Suppressor macrophage treated with lipopolysaccharide for 1 hour (primary cell): Measurements from ENCODE around the gene GLYATL2.

ENCODE experiments used
- DNase-seq, 3 donors: peaks; one replicate each; pipeline ENCODE4 v3.0.0-alpha.2; 2020 to 2022

The GLYATL2 gene, protein sequence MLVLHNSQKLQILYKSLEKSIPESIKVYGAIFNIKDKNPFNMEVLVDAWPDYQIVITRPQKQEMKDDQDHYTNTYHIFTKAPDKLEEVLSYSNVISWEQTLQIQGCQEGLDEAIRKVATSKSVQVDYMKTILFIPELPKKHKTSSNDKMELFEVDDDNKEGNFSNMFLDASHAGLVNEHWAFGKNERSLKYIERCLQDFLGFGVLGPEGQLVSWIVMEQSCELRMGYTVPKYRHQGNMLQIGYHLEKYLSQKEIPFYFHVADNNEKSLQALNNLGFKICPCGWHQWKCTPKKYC

DNA sequence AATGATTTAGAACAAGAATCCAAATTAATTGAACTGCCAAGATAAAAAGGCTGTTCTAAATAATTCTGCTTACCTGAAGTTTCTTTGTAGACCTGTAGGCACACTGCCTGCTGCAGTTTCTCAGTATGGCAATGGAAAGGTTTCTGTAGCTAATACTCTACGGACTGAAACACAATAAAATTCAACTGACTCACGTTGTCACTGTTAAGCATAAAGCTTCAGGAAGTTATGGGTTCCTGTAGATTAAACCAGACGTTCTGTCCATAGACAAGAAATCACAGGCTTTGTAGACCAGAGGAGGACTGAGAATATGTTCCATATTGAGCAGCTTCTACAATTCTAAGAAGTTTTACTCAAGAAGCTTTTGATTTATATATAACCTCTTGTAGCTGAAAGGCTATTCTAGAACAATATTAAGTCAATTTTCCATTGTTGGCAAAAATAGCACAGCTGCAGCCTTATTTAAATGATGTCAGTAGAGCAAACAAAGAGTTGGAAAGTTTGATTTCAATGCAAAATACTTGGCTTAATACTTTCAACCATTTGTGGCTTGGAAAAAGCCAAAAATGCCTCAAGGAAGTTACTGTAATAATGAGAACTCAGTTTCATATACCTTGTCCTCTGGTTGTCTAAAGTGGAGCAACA is at the start of gene GLYATL2:
TSS of gene GLYATL2 (minus strand) at position 344 of the 645 bp plus-strand sequence. CDS start 5,092 bp downstream, outside the sequence.
- no peak for DNase-seq

DNA sequence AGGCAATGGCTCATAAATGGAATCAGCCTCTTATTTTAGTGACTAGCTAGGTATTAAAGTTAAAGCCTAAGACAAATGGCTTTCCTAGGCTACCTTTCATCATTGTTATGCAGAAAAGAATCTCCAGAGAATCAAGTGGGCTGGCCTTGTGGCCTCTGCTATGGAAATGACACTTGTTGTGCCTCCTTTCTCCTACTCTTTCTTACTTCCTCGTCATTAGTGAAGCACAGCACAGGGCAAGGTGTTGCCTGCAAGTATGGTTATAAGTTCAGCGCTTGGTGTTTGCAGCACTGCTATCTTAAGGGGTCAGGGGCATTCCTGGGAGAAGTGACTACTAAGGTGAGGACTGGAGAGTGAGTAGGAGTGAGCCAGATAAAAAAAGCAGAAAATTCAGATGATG is 49.4 kb upstream of the GLYATL2 start:
- no peak for DNase-seq

DNA sequence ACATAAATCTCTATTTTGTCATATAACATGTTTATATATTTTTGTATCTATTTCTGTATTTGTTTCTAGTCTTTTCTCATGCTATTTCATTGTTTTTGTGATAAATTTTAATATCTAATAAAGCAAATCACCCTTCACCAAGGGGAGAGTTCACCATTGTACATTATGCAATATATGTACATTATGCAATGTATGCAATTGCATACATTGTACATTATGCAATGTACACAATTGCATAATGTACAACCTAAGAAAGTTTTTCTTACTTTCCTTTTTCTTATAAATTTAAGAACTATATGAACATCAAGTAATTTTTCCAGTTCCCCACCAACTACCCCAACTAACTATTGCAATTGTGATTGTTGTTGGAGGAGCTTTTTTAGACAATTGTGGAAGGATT is 44.1 kb upstream of the GLYATL2 start:
- peak in 1 of 3 donors; percentile 45 for DNase-seq

DNA sequence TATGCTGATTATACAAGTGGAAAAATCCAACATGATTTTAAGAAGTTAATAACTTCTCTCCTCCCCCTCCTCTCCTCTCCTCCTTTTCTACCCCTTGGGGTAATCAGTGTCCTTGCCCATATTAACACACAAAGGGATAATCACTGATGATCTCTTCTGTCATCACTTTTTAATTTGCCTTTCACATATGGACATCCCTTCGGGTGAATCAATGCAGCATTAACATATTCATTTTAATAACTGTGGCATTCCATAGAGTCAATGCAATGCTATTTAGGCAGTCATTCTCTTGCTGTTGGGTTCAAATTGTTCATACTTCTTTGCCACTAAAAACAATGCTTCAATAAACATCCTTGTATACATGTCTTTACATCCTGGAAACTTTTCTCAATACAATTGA is 42.9 kb upstream of the GLYATL2 start:
- DNase-seq: no peak

DNA sequence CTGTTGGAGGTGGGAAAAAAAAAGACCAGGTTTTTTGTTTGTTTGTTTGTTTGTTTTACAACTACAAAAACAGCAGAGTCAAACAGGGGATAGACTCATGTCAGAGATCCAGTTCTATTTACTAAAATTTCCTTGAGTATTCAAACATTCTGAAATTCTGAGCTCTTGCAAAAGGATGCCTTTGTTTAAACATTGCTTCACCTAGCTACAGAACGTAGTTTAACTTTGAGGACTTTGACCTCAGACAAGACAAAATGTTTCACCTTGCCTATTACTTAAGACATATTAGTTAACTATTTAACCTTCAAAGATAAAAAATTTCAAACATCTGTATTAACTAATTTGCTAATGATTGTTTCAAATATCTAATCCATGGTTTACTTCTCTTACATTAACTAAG is 36.1 kb upstream of the GLYATL2 start:
- no peak for DNase-seq

DNA sequence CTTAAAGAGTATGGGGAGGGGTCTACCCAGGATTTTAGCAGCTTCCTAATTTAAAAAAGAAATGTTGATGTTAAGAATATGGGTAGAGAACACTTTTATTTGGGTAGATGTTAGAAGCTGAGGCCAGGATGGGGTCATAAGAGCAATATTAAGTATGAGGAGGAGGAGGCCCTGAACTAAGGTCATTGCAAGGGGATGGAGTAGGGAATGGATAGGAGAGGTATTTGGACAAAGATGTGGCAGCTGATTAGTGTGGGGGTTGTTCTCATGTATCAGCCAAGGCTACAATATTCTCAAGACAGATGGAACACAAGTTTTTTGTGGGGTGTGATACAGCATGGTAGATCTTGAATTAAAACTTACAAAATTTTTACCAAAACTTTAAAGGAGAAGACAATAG is 35.7 kb upstream of the GLYATL2 start:
- DNase-seq: no peak

DNA sequence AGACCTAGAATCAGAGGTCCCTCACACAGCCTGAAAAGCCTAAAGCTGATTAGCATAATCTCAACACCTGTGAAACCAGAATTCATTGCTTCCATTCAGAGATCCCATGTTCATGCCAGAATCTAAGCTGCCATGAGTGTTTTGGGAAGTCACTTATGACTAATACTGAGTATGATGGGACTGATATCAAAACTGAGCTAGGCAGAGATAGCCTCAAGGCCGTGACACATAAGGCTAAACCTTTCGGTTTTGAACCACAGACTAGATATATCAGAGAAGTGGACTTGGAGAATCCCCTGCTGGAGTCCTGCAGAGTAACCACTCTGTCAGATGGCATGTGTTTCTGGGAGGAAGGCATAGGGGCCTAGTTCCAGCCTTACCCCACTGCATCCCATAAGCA is 23.1 kb upstream of the GLYATL2 start:
- no peak for DNase-seq

DNA sequence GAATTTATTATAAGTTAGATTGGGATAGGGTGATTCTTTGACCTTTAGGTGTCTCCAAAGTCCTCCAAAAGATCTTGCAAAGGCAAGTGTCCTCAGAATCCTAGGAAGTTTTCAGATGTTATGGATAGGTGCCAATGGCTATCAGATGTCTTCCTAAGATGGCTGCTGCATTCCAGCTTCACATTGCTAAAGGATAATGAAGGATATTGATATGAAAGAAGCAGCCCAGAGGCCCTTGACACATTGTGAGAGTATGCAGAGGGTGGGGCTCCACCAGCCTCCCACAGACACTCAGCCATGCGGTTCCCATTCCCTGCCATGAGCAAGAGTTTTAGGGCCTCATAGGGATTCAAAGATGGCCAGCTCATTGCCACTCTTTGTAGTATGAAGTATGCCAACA is 22.3 kb upstream of the GLYATL2 start:
- no peak for DNase-seq

DNA sequence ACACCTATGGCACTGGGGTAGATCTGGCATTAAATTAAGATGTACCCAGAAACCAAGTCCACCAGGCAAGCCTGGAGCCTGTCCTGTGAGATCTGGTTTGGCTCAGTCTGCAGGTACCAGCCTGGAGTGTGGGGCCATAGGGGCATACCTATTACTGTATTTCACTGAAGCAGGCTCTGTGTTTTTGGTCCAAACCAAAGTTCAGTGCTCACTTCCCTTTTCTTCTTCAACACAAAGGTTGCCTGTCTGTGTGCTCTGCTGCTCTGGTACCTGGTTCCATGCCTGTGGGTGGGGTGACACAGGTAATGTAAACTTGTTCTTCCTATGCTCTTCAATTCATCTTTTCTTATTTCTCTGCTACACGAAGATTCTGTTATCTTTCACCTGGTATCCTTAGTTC is 19.8 kb upstream of the GLYATL2 start:
- no peak for DNase-seq

DNA sequence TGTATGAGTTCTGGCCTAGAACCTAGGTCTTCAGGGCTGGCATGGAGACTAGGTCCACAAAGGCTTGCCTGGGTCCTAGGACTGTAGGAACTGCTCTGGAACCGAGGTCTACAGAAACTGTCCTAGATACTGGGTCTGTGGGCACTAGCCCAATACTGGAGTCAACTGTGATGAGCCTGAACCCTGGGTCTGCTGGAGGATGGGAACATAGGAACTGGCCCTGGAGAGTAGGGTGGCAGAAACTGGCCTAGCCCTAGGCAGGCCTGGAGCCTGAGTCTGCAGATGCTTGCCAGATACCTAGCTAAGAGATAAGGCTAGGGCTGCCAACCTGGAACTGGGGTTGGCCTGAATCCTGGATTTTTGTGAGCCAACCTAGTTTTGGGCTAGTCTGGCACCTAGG is 19.2 kb upstream of the GLYATL2 start:
- no peak for DNase-seq

DNA sequence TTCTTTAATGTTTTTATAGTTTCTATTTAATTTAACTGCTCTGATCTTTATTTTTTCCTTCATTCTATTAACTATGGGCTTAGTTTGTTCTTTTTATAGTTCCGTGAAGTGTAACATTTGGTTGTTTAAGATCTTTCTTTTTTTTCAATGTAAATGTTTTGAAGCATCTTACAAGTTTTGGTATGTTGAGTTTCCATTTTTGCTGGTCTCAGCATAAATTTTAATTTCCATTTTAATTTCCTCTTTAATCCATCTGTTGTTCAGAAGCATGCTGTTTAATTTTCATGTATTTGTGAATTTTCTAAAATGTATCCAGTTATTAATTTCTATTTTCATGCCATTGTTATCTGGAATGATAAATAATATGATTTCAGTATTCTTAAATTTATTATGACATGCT is 17.0 kb upstream of the GLYATL2 start:
- no peak for DNase-seq

DNA sequence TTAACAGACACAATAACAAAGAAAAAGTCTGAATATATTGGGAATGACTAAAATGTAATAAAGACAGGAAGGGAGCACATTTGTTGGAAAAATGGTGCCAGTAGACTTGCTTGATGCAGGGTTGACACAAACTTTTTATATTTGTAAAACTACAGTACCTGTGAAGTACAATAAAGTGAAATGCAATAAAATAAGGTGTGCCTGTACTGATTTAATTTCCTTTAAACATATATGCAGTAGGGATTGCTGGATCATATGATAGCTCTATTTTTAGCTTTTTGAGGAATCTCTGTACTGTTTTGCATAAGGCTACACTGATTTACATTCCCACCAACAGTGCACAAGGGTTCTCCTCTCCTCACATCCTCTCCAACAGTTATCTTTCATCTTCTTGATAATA is 12.3 kb upstream of the GLYATL2 start:
- DNase-seq: no peak

DNA sequence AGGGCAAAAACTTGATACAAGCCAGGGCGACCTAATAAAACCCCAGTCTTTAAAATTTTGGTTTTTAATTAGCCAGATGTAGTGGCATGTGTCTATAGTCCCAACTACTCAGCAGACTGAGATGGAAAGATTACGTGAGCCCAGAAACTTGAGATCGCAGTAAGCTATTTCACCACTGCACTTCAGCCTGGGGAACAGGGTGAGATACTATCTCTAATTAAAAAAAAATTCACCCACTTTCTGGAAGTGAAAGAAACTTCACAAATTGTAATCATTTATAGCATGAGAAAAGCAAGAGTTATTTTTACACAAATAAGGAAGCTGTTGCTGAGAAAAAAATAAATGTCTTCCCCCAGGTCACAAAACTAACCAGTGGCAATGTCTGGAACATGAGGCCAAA is 882 bp upstream of the GLYATL2 start:
- DNase-seq: peak; percentile 10 to 26 (median 14)

DNA sequence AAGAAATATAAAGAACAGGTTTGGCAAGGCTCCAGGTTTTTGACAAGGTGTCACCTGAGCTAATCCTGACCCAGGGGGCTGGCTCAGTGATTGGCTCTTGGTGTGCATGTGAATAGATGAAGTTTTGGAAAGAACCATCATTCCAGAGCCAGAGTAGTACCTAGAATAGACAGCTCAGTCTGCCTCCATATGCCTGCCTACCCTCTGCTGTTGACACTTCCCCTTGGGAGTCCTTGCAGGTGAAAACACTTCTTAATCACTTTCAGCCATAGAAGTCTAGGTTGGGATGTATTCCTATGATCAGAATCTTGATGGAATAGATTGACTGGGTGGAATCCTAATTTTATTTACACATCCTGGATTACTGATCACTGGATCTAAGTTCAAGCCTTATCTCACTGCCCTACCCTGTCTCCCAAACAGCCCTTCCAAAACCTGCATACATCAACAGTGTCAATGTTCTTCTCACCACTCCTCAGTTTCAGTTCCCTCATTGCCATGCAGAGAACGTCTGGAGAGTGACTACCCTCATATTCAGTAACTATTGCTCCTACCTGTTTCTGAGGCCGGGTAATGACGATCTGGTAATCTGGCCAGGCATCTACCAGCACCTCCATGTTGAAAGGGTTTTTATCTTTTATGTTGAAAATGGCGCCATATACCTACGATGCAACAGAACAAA is 6.7 kb downstream of the GLYATL2 start:
- no peak for DNase-seq

DNA sequence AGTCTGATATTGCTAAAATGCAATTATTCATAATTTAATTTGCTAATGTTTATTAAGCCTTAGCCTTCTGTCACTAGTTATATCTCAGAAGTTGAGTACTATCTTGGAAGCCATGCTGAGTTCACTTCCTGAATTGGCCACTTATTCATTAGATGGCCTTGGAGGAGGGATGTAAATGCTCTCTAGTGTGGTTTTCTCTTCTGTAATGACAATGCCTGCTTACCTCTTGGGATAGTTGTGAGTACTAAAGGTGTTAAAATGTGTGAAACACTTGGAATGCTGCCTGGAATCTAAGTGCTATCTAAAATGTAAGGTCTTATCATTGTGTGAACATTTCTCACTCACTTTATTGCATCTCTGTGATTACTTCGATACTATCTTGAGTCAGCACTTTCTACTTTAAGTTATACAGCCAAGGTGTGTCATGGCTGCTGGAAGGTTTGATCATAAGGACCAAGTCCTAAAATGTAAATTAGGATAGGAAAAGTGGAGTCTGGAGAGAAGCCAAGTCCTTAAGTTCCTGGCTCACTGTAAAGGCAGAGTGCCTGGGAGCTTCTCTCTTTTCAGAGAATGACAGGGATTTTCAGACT is 12.4 kb downstream of the GLYATL2 start:
- DNase-seq: no peak

DNA sequence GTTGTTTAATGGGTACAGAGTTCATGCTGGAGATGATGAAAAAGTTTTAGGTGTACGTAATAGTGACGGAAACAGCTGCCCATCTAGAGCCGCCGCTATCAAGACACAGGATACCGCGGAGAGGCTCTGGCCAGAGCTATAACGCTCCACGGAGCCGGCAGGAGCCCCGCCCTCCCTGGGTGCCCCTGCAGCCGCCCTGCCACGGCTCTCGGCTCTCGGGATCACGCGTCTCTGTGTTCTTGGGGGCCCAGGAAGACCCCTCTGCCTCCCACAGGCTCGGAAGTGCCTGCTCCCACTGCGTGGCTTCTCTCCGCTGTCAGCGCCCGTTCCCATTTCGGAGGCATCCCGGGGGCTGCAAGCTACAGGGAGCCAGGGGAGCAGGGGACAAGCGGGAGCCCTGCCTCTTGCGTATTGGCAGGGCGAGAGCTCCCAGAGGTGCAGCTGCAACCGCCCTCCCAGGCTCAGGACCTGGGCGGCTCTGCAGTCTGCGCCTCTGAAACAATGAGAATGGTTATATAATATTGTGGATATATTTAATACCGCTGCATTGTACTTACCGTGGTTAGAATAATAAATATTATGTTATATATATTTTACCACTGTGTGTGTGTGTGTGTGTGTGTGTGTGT is 13.7 kb downstream of the GLYATL2 start:
- DNase-seq: peak in 1 of 3 donors; percentile 2

DNA sequence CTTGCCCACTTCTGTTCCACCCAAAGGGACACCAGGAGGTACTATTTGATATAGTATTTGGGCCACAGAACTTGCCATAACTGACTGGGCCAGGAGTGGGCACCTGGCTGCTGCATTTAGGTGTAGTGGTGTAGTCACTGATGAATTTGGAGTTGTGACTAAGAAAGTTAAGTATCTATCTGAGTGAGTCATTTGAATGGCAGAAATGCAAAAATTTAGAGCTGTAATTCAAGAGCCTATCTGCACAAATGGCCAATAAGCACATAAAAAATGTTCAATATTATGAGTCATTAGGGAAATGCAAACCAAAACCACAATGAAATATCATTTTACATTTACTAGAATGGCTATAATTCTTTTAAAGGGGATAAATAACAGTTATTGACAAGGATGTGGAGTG is 14.7 kb downstream of the GLYATL2 start:
- no peak for DNase-seq

DNA sequence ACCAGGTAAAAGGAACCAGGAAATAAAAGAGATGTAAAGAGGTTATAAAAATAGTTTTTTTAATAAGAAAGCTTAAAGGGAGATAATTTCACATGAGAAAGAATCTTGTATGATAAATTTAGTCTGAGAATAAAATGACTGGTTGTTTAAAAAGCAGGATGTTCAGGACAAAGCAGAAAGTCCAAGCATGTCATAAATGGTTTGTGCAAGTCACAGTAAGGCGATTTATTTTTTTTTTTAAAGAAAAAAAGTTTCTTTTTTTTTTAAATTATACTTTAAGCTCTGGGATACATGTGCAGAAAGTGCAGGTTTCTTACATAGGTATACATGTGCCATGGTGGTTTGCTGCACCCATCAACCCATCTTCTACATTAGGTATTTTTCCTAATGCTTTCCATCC is 30.8 kb downstream of the GLYATL2 start:
- DNase-seq: no peak

DNA sequence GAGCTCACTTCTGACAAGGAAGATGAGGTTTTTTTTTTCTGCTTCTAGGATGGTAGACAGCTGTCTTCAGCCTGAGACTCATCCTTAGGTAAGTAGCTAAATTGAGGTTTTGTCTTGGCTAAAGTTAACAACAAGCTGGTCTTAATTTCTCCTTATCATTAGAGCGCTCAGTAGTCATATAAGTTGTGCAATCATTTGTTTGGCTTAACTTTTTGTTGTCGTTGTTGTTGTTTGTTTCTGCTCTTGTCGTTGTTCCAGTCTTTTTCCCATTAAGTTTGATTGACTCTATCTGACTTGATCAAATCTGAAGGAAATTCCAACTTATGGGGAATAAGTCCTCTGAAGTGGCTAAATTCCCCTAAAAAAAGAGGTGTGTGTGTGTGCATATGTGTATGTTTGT is 33.0 kb downstream of the GLYATL2 start:
- no peak for DNase-seq

DNA sequence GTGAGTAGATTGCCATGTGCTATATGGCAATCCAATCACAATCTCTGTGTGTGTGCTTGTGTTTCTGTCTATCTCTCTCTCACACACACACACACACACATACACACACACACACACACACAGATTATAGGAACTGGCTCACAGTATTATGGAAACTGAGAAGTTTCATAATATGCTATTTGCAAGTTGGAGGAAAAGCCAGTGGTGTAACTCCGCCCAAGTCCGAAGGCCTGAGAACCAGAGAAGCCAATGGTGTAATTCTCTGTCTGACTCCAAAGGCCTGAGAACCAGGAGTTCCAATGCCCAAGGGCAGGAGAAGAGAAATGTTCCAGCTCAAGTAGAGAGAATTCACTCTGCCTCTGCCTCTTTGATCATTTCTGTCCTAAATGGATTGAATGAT is 37.2 kb downstream of the GLYATL2 start:
- DNase-seq: peak in 2 of 3 donors; percentile 30 to 37

DNA sequence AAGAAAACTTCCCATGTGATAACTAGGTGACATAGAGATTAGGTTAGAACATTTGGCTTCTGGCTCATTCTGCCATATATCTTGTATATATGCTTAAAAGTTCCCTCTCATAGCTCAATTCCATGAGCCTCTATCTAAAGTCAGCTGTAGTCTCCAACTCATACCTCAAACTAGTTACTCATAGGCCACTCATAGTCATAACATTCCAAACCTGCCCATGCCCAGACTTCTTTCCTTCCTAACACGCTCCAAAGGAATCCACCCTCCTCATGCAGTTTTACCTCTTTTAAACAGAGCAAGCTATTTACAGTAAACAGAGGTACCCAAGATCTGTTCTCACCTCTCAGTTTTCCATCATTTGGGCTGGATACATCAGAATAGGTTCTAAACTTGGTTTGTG is 39.4 kb downstream of the GLYATL2 start:
- DNase-seq: no peak

DNA sequence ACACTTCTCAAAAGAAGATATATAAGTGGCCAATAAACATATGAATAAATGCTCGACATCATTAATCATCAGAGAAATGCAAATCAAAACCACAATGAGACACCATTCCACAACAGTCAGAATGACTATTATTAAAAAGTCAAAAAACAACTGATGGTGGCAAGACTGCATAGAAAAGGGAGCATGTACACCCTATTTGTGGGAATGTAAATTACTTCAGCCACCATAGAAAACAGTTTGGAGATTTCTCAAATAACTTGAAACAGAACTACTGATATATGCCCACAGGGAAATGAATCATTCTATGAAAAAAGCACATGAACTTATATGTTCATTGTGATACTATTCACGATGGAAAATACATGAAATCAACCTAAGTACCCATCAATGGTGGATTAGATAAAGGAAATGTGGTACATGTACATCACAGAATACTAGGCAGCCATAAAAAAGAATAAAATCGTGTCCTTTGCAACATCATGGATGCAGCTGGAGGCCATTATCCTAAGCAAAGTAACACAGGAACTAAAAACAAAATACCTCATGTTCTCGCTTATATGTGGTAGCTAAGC is 42.4 kb downstream of the GLYATL2 start:
- no peak for DNase-seq

DNA sequence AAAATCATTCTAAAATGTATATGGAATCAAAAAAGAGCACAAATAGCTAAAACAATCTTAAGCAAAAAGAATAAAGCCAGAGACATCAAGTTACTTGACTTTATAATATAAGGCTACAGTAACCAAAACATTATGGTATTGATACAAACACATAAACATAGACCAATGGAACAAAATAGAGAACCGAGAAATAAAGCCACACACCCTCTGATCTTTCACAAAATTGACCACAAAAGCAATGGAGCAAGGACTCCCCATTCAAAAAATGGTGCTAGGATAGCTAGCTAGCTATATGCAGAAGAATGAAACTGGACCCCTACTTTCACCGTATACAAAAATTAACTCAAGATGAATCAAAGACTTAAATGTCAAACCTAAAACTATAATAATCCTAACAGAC is 43.2 kb downstream of the GLYATL2 start:
- DNase-seq: no peak
